Lung (tissue), 16 donors: Measurements from ENCODE around the gene FCHO1. TPM values are rescaled to one million over a fixed set of nuclear protein-coding genes. Genes with fewer than 3 reads are reported as not detected.

Experiments
- ATAC-seq: fragments of 200-7000 bp; cut with Tn5 transposase; one replicate; pipeline ENCODE4 v1.9.1; 2020; ENCODE audit warnings: moderate number of reproducible peaks; ENCODE audit not compliant: insufficient read depth, low FRiP score
- DNase-seq, 3 donors: peaks; one replicate each; pipeline ENCODE4 v3.0.0-alpha.2; 2013 to 2017
- H3K27ac ChIP-seq, 2 donors: one replicate each; pipeline ENCODE4 v1.5.1; 2013; ENCODE audit warnings: mild to moderate bottlenecking in 2 of 2, moderate library complexity in 2 of 2, control low read depth in 1 of 2, inconsistent platforms in 1 of 2, low read depth in 1 of 2, low read length in 1 of 2
- H3K27me3 ChIP-seq, 3 donors: one replicate each; pipeline ENCODE4 v1.5.1; 2013; ENCODE audit warnings: low read length in 2 of 3; ENCODE audit not compliant: control insufficient read depth in 3 of 3, insufficient read depth in 3 of 3
- H3K36me3 ChIP-seq, 4 donors: one replicate each; pipeline ENCODE4 v1.5.1; 2013; ENCODE audit warnings: low read length in 4 of 4, mild to moderate bottlenecking in 1 of 4, moderate library complexity in 1 of 4; ENCODE audit not compliant: control insufficient read depth in 4 of 4, insufficient read depth in 4 of 4
- H3K4me1 ChIP-seq, 5 donors: one replicate each; pipeline ENCODE4 v1.5.1; 2013; ENCODE audit warnings: low read length in 5 of 5, mild to moderate bottlenecking in 2 of 5, moderate library complexity in 1 of 5; ENCODE audit not compliant: control insufficient read depth in 5 of 5, insufficient read depth in 5 of 5
- H3K4me3 ChIP-seq: one replicate; pipeline ENCODE4 v1.5.1; 2013; ENCODE audit warnings: mild to moderate bottlenecking, control low read depth, moderate library complexity
- H3K9ac ChIP-seq, 2 donors: one replicate each; pipeline ENCODE4 v1.5.1; 2013; ENCODE audit warnings: low read length in 2 of 2, control low read depth in 1 of 2; ENCODE audit not compliant: insufficient read depth in 1 of 2
- H3K9me3 ChIP-seq, 4 donors: one replicate each; pipeline ENCODE4 v1.5.1; 2013; ENCODE audit warnings: low read length in 3 of 4, mild to moderate bottlenecking in 1 of 4, moderate library complexity in 1 of 4; ENCODE audit not compliant: control insufficient read depth in 4 of 4, insufficient read depth in 3 of 4
- WGBS, 2 donors: extraction: QIAGEN DNeasy Blood & Tissue Kit; methylation state at CpG; one replicate each; pipeline ENCODE4 v1.1.7; 2013; 5-methylcytosine and 5-hydroxymethylcytosine counted together
- long read RNA-seq, 5 donors: transcript quantifications; one replicate each; lab custom pipeline, GENCODE V29; 2026
- polyA plus RNA-seq, 2 donors: library from polyadenylated mRNA; stranded (reverse); fragments of 200-250 nt; gene quantifications; one replicate each; pipeline ENCODE4 v1.2.1, GENCODE V29; 2013
- total RNA-seq, 2 donors: library from RNA; depleted of rRNA in 1 of 2; stranded (reverse); fragments of >200 nt in 1 of 2; gene quantifications; one replicate each; pipeline ENCODE4 v1.2.1, GENCODE V29; 2014 to 2021
- TF ChIP-seq, protein P1 (sequence below): IDR thresholded peaks from 2 replicates; pipeline ENCODE4 v1.5.1; 2012; ENCODE audit warnings: mild to moderate bottlenecking; ENCODE audit errors: control extremely low read depth, extremely low read depth
- donor health status: control.
- donor health status: control.
- donor health status: Bipolar disorder and iron deficiency.
- donor health status: healthy.
- donor health status: DM: yes; HTN: yes; CAD: no.

The FCHO1 gene, protein sequence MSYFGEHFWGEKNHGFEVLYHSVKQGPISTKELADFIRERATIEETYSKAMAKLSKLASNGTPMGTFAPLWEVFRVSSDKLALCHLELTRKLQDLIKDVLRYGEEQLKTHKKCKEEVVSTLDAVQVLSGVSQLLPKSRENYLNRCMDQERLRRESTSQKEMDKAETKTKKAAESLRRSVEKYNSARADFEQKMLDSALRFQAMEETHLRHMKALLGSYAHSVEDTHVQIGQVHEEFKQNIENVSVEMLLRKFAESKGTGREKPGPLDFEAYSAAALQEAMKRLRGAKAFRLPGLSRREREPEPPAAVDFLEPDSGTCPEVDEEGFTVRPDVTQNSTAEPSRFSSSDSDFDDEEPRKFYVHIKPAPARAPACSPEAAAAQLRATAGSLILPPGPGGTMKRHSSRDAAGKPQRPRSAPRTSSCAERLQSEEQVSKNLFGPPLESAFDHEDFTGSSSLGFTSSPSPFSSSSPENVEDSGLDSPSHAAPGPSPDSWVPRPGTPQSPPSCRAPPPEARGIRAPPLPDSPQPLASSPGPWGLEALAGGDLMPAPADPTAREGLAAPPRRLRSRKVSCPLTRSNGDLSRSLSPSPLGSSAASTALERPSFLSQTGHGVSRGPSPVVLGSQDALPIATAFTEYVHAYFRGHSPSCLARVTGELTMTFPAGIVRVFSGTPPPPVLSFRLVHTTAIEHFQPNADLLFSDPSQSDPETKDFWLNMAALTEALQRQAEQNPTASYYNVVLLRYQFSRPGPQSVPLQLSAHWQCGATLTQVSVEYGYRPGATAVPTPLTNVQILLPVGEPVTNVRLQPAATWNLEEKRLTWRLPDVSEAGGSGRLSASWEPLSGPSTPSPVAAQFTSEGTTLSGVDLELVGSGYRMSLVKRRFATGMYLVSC
- total RNA-seq = 1 to 10 TPM; 6.1 to 9.4 TPM
- polyA plus RNA-seq = 10 to 100 TPM in 1 of 2 donors, 1 to 10 TPM in 1; 3.2 to 10.4 TPM
- long read RNA-seq, donor 1 = 0 reads
- long read RNA-seq, donor 2 = 0 reads
- long read RNA-seq, donor 3 = 0 reads
- long read RNA-seq, donor 4 = 0 reads
- long read RNA-seq, donor 5 = 0 reads

DNA sequence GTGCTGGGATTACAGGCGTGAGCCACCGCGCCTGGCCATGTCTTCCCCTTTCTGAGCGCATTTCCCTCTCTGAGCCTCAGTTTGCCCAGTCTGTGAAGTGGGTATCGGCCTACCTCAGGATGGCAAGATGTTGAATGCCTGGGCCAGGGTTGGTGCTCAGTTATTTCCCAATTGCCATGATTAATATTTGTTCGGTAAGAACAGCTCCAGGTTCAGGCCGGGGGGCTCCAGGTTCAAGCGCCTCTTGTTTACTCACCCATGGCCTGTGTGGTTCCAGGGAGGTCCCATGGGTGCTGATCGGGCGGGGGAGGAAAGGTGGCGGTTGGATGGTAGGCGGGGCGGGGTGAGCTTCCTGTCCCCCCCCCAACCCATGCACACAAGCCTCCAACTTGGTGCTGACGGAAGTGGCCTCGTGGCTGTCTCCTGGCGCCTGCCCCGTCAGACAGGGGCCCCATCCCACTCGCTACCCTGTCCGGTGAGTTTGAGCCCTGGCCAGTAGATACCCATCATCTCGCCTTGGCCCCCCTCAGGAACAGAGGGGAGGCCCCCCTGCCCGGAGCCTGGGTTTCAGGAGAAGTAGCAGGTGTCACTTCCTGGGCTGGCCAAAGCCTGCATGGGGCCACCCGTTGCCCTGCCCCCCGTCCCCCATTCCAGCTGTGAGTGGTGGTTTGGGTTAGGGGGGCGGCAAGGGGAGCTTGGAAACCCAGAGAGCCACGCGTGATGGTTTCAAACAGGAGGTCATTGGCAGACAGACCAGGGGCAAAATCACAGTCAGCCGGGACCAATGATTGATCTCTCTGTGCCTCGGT, at the start of gene FCHO1:
Gene FCHO1 (plus strand): TSS at position 375 of the 809 bp plus-strand sequence. CDS start 3,688 bp downstream, outside the sequence.
- WGBS, 2 donors = 21 to 40% methylated on average over 27 to 28 of the region's 28 CpGs
- H3K9me3 ChIP-seq = no peaks in the 10 kb centered on the region
- no peak for DNase-seq
- peaks cover 0 to 10% (median 4%) of the 10 kb centered on the region in 5 donors for H3K4me1 ChIP-seq
- TF ChIP-seq, protein P1, sequence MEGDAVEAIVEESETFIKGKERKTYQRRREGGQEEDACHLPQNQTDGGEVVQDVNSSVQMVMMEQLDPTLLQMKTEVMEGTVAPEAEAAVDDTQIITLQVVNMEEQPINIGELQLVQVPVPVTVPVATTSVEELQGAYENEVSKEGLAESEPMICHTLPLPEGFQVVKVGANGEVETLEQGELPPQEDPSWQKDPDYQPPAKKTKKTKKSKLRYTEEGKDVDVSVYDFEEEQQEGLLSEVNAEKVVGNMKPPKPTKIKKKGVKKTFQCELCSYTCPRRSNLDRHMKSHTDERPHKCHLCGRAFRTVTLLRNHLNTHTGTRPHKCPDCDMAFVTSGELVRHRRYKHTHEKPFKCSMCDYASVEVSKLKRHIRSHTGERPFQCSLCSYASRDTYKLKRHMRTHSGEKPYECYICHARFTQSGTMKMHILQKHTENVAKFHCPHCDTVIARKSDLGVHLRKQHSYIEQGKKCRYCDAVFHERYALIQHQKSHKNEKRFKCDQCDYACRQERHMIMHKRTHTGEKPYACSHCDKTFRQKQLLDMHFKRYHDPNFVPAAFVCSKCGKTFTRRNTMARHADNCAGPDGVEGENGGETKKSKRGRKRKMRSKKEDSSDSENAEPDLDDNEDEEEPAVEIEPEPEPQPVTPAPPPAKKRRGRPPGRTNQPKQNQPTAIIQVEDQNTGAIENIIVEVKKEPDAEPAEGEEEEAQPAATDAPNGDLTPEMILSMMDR = no peak
- no peak for ATAC-seq
- H3K27me3 ChIP-seq = no peaks in the 10 kb centered on the region
- H3K36me3 ChIP-seq = no peaks in the 10 kb centered on the region
- H3K4me3 ChIP-seq = no peak within 1 kb of the TSS
- no peak within 1 kb of the TSS for H3K9ac ChIP-seq
- no peak within 1 kb of the TSS for H3K27ac ChIP-seq

DNA sequence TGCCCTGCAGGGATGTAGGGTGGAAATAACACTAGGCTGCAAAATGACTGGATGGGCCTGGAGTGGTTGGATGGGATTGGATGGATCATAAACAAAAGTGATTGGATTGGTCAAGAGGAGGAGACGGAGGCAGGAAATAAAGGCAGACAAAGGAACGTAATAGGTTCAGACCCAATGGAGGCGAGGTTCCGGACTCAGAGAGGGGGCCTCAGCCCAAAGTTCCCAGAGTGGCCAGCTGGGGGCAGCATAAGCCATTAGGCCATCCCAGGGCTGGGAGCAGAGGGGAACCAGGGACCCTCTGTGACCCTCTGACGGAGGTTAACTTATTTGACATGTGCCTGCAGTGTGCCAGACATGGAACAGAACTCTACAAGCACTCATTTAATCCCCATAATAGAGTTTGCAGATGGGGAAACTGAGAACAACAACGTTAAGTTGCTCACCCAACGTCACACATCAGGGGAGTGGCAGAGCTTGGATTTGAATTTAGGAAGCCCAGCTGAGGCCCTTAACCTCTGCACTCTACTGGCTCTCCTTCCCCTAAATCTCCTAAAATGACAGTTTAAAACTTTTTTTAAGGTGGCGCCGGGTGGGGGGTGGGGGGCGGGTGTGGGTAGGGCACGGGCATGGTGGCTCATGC, 47.3 kb upstream of the FCHO1 start:
- ATAC-seq (peak; percentile 58), DNase-seq (peak in 1 of 3 donors; percentile 16)
- no peak overlapping the region for H3K9ac ChIP-seq
- 41 to 48% methylated on average over 11 of the region's 11 CpGs for WGBS, 2 donors
- TF ChIP-seq, protein P1 = peak; percentile 65
- H3K4me1 ChIP-seq = no peaks in the 10 kb centered on the region
- no peaks in the 10 kb centered on the region for H3K27me3 ChIP-seq
- H3K27ac ChIP-seq = no peak overlapping the region
- no peaks in the 10 kb centered on the region for H3K9me3 ChIP-seq
- no peak overlapping the region for H3K4me3 ChIP-seq
- H3K36me3 ChIP-seq = no peaks in the 10 kb centered on the region

DNA sequence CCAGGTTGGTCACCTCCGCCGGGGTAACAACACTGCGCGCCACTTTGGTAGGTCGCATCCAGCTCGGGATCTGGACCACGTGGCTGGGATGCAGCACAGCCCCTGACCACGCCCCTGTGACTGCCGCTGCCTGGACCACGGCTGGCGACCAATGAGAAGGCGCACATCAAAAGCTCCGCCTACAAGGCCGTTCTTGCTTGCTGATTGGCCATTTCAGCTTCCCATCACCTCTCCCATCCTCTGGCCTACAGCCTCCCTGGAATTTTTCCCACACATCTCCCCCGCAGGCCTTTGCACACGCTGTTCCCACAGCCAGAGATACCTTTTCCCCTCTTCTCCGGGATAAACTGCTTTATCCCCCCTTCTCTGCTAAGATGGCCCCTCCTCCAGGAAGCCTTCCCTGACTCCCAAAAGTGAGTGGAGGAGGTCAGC, 44.5 kb upstream of the FCHO1 start:
- 39 to 49% methylated on average over 15 to 17 of the region's 17 CpGs for WGBS, 2 donors
- no peaks in the 10 kb centered on the region for H3K9me3 ChIP-seq
- ATAC-seq = no peak
- H3K4me1 ChIP-seq = no peaks in the 10 kb centered on the region
- H3K9ac ChIP-seq = no peak overlapping the region
- no peak for DNase-seq
- no peak overlapping the region for H3K27ac ChIP-seq
- no peaks in the 10 kb centered on the region for H3K36me3 ChIP-seq
- no peaks in the 10 kb centered on the region for H3K27me3 ChIP-seq
- H3K4me3 ChIP-seq = no peak overlapping the region
- TF ChIP-seq, protein P1 = no peak
